22Rv1 (cell line): ENCODE results near the gene HEATR9.

Experiments used
- H3K27ac ChIP-seq: fragments of 450-650 bp; 2 replicates; pipeline ENCODE4 v1.5.1; 2017
- ZFX ChIP-seq: fragments of 450-650 bp; IDR thresholded peaks from 2 replicates; pipeline ENCODE4 v1.6.1; 2017; ENCODE audit warnings: antibody characterized with exemption, borderline replicate concordance
- TF ChIP-seq, protein P1 (sequence below): fragments of 450-650 bp; IDR thresholded peaks from 2 replicates; pipeline ENCODE4 v1.5.1; 2017; ENCODE audit warnings: mild to moderate bottlenecking

Gene HEATR9

DNA sequence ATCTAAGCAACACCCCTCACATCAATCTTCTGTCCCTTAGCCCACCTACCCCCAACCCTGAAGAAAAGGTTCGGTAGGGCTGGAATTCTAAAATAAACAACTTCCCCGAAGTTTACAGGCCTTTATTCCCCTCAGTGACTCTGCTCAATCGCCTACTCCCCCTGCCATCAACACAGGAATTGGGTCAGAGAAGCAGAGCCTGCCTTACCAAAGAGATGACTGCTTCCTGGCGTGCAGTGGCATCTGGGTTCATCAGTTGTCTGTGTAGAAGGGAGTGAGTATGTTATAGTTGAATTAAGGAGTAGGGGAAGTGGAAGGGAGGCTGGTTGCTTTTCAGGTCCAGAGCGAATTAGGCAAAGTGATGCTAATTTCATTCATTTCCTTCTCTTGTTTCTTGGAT, 12.7 kb downstream of the HEATR9 start:
- H3K27ac ChIP-seq = no peak overlapping the region
- TF ChIP-seq, protein P1, sequence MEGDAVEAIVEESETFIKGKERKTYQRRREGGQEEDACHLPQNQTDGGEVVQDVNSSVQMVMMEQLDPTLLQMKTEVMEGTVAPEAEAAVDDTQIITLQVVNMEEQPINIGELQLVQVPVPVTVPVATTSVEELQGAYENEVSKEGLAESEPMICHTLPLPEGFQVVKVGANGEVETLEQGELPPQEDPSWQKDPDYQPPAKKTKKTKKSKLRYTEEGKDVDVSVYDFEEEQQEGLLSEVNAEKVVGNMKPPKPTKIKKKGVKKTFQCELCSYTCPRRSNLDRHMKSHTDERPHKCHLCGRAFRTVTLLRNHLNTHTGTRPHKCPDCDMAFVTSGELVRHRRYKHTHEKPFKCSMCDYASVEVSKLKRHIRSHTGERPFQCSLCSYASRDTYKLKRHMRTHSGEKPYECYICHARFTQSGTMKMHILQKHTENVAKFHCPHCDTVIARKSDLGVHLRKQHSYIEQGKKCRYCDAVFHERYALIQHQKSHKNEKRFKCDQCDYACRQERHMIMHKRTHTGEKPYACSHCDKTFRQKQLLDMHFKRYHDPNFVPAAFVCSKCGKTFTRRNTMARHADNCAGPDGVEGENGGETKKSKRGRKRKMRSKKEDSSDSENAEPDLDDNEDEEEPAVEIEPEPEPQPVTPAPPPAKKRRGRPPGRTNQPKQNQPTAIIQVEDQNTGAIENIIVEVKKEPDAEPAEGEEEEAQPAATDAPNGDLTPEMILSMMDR = no peak
- no peak for TF ChIP-seq ZFX

DNA sequence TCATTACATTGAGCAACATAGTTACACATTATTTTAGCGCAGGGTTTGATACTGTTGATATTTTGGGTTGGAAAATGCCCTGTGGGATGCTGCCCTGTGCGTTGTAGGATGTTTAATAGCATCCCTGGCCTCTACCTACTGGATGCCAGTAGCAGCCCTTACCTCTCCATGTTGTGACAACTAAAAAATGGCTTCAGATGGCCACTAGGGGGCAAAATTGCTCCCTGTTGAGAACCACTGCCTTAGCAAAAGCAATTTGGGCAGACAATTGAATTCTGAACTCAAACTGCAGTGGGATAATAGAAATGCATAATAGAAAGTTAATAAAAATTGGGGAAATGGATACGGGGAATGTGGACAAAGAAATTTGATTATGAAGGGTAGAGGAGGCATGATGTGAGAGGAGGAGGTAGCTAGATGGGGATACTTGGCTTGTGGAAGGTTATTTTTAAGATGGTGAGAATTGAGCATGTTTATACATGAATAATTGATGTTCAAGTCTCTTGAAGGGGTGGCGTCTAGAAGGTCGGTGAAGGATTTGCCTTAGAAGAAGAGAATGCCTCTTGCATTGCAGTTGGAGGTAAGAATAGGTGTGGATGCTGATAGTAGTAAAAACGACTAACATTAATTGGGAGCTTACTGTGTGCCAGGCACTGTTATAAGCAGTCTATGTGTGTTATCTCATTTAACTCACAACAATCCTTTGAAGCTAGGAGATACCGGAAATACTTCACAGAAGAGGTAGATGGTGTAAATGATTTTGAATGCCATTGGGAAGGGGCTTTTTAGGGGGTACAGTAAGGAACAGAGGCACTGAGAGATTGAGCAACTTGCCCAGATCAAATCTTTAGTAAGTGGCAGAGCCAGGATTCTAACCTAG, 19.0 kb downstream of the HEATR9 start:
- TF ChIP-seq, protein P1 = peak; percentile 91
- TF ChIP-seq ZFX = no peak
- H3K27ac ChIP-seq = no peak overlapping the region

DNA sequence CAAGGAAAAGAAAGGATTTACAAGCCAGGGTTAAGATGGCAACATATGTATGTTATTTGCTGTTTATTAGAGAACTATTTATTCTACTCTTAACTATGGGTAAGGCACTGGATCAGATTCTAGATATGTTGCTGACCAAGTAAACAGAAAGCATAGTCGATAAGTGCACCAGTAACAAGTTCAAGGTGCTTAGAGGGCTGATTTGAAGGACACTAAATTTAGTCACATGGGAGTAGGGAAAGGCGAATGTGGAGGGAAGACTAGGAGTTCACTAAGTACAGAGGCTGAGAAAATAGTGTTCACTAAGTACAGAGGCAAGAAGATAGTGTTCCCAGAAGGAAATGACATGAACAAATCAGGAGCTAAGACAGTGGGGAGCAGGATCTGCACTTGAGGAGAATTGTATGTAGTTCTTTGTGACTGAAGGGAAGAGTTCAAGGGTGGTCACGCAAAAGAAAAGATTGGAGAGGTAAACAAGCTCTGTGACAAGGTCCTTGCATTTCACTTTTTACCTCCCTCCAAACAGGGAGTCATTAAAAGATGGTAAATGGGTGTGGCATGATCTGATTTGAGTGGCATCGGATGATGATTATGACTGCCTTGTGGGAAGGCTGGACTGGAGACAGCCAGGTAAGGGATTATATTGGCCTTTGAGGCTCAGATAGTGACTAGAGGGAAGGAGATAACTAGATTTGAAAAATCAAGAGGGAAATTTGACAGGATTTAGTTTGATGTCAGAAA, 20.9 kb downstream of the HEATR9 start:
- TF ChIP-seq, protein P1 = no peak
- no peak for TF ChIP-seq ZFX
- H3K27ac ChIP-seq = peak overlapping the region; percentile 19

DNA sequence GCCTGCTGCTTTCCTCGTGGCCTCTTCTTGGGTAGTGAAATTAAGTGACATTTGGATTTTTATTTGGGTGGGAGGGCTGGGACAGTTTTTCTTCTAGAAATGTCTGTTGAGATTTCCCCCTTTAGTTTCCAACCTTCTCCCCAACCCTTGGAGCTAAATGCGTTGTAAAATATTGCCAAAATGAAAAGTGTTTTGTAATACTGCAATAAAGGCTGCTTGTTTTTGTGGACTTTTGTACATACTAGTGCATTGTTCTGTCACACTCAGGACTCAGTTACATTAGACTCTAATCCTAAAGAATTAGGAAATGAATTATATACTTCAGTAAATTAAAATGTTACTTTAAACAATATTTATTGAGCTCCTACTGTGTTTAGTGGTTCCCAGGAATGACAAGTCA, 21.7 kb downstream of the HEATR9 start:
- TF ChIP-seq, protein P1 = no peak
- TF ChIP-seq ZFX = no peak
- no peak overlapping the region for H3K27ac ChIP-seq

DNA sequence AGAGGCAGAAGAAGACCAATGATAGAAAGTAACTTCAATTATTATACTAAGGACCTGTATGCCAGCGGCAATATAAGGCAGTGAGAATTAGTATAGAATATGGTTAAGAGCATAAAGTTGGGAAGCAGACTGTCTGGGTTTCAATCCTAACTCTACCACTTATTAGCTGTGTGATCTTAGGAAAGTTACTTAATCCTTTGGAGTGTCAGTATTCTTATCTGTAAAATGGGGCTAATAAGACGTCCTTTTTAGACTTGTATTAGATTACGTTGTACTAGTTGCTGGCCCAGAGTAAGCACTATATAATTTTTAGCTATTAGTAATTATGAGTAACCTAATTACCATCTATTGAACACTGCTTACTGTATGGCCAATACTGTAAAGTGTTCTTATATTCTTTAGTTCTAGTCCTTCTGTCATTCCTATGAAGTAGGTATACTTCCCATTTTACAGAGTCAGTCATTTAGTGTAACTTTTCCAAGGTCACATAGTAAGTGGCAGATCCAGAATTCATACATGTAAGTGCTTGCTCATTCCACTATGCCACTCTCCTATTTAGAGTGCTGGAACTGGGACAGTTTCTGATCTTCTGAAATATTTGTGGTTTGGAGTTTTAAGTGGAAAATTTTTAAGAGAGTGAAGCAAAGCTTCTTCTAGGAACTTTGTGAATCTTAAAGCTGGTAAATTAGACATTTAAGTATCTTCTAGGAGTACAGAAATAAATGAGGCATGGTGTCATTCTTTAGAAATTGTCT, 22.5 kb downstream of the HEATR9 start:
- TF ChIP-seq ZFX = no peak
- TF ChIP-seq, protein P1 = no peak

DNA sequence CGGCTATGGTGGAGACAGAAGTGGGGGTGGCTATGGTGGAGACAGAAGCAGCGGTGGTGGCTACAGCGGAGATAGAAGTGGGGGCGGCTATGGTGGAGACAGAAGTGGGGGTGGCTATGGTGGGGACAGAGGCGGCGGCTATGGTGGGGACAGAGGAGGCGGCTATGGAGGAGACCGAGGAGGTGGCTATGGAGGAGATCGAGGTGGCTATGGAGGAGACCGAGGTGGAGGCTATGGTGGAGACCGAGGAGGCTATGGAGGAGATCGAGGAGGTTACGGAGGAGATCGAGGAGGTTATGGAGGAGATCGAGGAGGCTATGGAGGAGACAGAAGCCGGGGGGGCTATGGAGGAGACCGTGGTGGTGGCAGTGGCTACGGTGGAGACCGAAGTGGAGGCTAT, 24.1 kb downstream of the HEATR9 start:
- H3K27ac ChIP-seq = no peak overlapping the region
- TF ChIP-seq, protein P1 = no peak
- TF ChIP-seq ZFX = no peak

More for the DNA sequence above, 22.5 kb downstream of the HEATR9 start:
- no peak overlapping the region for H3K27ac ChIP-seq
